Psoas muscle (tissue), 8 donors: Measurements from ENCODE around the gene PYGM. TPM values are rescaled to one million over a fixed set of nuclear protein-coding genes. Genes with fewer than 3 reads are reported as not detected.
A peak's percentile ranks its signal among the peaks of the same experiment; 100 is the strongest.

Experiments
- ATAC-seq, 4 donors: fragments of 200-7000 bp; cut with Tn5 transposase; one replicate each; pipeline ENCODE4 v1.9.1; 2020; ENCODE audit warnings: moderate library complexity in 3 of 4, mild to moderate bottlenecking in 2 of 4
- DNase-seq, 2 donors: peaks; one replicate each; pipeline ENCODE4 v3.0.0-alpha.2; 2020
- H3K27ac ChIP-seq: fragments of 200-600 bp; one replicate; pipeline ENCODE4 v1.8.0; 2022
- H3K27me3 ChIP-seq, 3 donors: fragments of 200-600 bp in 1 of 3; one replicate each; pipeline versions ENCODE4 v1.6.1 to v1.8.0; 2013 to 2022; ENCODE audit warnings: low read length in 2 of 3, mild to moderate bottlenecking in 2 of 3, moderate library complexity in 1 of 3; ENCODE audit not compliant: insufficient read depth in 3 of 3
- H3K36me3 ChIP-seq, 2 donors: fragments of 200-600 bp in 1 of 2; one replicate each; pipeline versions ENCODE4 v1.6.1 to v1.8.0; 2013 to 2022; ENCODE audit warnings: low read depth in 1 of 2, mild to moderate bottlenecking in 1 of 2, moderate library complexity in 1 of 2; ENCODE audit not compliant: insufficient read depth in 1 of 2
- H3K4me1 ChIP-seq: fragments of 200-600 bp; one replicate; pipeline ENCODE4 v1.8.0; 2022
- H3K4me3 ChIP-seq: fragments of 200-600 bp; one replicate; pipeline ENCODE4 v1.8.0; 2022; ENCODE audit warnings: mild to moderate bottlenecking
- H3K9me3 ChIP-seq: fragments of 200-600 bp; one replicate; pipeline ENCODE4 v1.8.0; 2022
- CTCF ChIP-seq: fragments of 200-600 bp; IDR thresholded peaks from one replicate; pipeline ENCODE4 v1.8.0; 2022; ENCODE audit warnings: antibody characterized with exemption
- WGBS, 3 donors: extraction: QIAGEN DNeasy Blood & Tissue Kit; methylation state at CpG; one replicate each; pipeline versions ENCODE4 v1.1.6 to v1.1.7; 2013; 5-methylcytosine and 5-hydroxymethylcytosine counted together
- intact Hi-C, 2 donors: fragments of 100-400 bp; cut with DNase I; formaldehyde crosslinking; loops; one replicate each; pipeline versions ENCODE4 v1.11.0 to v1.14.2; 2022
- polyA plus RNA-seq, 3 donors: library from polyadenylated mRNA; stranded (reverse); fragments of 200-250 nt; gene quantifications; one replicate each; pipeline ENCODE4 v1.2.3, GENCODE V29; 2013
- total RNA-seq, 4 donors: library from RNA; stranded (reverse); fragmentation: NEBNext Ultra II Directional in 2 of 4; extraction: Animal tissue kit (Norgen Biotek cat#: 25700) in 2 of 4; gene quantifications; one replicate each; pipeline versions ENCODE4 v1.2.1 to v1.2.4, GENCODE V29; 2021 to 2023
- donor health status: healthy with polysubstance abuse.
- donor health status: DM: no; HTN: no; CAD: no; lungs with moderate emphysema.
- donor health status: Bipolar disorder and iron deficiency.
- donor health status: healthy.
- donor health status: DM: yes; HTN: yes; CAD: no.
- donor health status: DM: no; HTN: no; CAD: no.
- donor health status: DM: no; HTN: no; CAD: no.
- donor health status: DM: yes; HTN: yes; CAD: no.

Gene PYGM
- total and polyA plus RNA-seq, 7 donors, result 511 to 2,203 (median 1,729) TPM

DNA sequence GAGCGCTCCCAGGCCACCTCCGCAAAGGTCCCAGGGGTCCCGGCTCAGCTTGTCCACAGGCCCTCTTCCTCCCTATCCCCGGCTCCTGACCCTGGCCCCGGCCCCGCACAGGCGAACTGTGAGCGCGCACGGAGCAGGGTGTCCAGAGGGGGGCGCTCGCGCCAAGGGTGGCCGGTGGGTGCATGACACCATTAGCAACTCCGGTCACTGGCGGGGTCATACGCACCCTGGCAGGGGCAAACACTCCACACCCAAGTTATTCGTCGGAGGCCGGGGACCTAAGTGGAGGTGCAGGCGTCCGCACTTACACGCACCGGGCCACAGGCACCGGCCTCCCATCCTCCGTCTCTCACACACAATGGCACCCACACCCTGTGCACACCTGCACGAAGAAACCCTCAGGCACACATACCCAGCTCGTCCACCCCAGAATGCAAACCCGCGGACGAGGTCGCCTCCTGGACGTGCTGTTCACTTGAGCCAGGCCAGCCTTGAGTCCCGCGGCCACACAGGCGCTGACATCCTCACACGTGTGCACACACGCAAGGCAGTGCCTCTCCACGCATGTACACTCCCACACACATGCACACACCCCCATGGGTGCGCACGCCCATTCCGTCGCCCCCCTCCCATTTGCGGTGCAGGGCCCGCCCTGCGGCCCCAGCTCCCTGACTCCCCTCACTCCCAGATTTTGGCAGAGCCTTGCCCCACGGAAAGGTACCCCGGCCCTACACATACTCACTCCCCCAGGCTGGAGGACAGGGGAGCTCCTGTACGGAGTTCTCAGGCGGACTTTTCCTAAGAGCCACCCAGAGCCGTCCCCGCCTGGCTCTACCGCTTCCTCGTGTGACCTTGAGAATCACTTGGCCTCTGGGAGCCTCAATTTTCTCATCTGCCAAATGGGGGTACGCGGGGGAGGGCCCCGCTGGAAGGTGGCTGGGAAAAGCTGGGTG, 15.9 kb downstream of the PYGM start, which contains the start of gene RASGRP2:
TSS of gene RASGRP2 (minus strand) at position 552 of the 953 bp plus-strand sequence. CDS start 1,276 bp downstream, outside the sequence.
- Histone ChIP-seq H3K9me3 (no peaks in the 10 kb centered on the region), H3K4me1 (peaks cover 44% of the 10 kb centered on the region), H3K27ac (peak within 1 kb of the TSS; percentile 82), H3K36me3 (peaks cover 0 to 23% of the 10 kb centered on the region in 2 donors), H3K4me3 (peak within 1 kb of the TSS; percentile 76), H3K27me3 (no peaks in the 10 kb centered on the region)
- WGBS, 3 donors, result 1 to 2% (median 1%) methylated on average over 46 to 57 of the region's 57 CpGs
- intact Hi-C loops, result loop anchor here in 1 of 2 donors (5.0 kb wide), 1 partner anchor 57 kb away; no protein-coding TSS in a partner anchor
- peak; percentile 70 for TF ChIP-seq CTCF
- ATAC-seq, result peak; percentile 70 to 82 (median 76)
- DNase-seq, result peak; percentile 87 to 94

DNA sequence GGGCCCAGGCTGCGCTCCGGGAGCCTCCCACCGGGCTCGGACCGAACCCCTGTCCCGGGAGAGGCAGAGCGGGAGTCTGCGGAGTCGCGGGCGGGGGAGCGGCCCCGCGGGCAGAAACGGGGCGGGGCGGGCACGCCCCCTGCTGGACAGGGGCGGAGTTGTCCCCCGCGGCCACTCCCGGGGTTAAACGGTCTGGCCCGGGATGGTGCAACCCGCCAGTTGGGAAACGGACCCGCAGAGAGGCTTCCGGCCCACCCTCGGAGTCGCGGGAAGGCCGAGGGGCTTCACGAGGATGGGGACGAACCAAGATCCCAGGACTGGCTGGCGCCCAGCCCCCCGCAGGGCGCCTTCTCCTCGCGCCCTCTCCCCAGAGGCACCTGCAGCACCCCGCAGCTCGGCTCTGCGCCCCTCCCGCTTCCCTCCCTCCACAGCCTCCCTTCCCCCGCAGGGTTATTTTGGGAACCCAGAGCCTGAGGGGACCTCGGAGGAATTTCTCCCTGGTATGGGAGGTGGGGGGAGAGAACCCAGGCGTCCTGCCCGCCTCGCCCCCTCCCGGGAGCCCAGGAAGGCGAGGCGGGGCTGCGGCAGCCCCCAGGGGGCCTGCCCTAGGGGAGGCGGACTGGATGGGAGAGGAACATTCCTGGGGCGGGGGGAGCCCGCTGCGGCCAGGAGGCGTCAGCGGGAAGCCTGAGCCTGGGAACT, 16.7 kb downstream of the PYGM start:
- intact Hi-C loops, result loop anchor here in 1 of 2 donors (5.0 kb wide), 1 partner anchor 56 kb away; no protein-coding TSS in a partner anchor
- ATAC-seq (peak; percentile 61 to 79 (median 74)), DNase-seq (peak; percentile 87 to 93)
- peak; percentile 91 for TF ChIP-seq CTCF
- H3K27me3 ChIP-seq, result no peaks in the 10 kb centered on the region
- H3K27ac ChIP-seq, result peak overlapping the region; percentile 82
- H3K4me3 ChIP-seq, result peak overlapping the region; percentile 76
- H3K9me3 ChIP-seq, result no peaks in the 10 kb centered on the region
- 0 to 1% (median 1%) methylated on average over 34 to 58 of the region's 58 CpGs for WGBS, 3 donors
- H3K36me3 ChIP-seq, result peaks cover 0 to 15% of the 10 kb centered on the region in 2 donors
- H3K4me1 ChIP-seq, result peaks cover 44% of the 10 kb centered on the region

DNA sequence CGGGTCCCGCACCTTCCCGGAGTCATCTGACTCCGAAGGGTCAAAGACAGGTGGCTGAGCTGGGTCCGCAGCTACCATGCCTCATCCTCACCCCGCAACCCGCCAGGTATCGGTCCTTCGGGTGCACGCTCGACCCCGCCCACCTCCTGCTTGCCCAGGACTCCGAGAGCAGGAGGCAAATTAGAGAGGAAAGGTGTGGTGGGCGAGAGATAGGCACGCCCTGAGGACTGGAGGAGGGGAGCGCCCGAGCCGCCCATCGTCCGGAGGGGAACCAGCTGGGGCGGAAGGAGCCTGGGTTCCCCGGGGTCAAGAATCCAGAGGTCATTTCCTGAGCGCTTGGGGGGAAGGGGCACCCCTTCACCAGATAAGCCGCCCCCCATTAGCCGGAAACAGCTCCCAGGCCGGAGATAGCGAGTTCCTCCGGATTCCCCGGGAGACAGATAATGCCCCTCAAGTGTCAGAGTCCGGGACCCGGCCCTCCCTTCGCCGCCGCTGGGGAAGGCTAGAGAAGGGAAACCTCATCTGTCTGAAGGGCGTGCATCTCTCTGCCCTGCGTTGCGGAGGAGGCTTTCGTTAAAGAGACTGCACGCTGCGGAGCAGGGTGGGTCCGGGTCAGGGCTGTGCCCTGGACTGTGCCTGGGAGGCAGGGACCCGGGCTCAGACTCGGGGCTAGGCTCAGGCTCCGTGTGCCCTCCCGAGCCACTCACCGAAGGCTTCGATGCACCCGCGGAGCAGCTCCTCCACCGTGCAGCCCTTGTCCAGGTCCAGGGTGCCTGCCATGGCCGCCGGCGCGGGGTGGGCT, 17.5 kb downstream of the PYGM start:
- intact Hi-C loops, result loop anchor here in 1 of 2 donors (5.0 kb wide), 1 partner anchor 55 kb away; no protein-coding TSS in a partner anchor
- peak overlapping the region; percentile 82 for H3K27ac ChIP-seq
- H3K27me3 ChIP-seq, result no peaks in the 10 kb centered on the region

More for the DNA sequence above, 17.5 kb downstream of the PYGM start:
- DNase-seq, result no peak
- Histone ChIP-seq H3K4me1 (peaks cover 40% of the 10 kb centered on the region), H3K9me3 (no peaks in the 10 kb centered on the region), H3K36me3 (peaks cover 0 to 7% of the 10 kb centered on the region in 2 donors), H3K4me3 (peak overlapping the region; percentile 76)
- TF ChIP-seq CTCF, result no peak
- peak in 1 of 4 donors; percentile 2 for ATAC-seq
- 23 to 30% (median 23%) methylated on average over 44 to 54 of the region's 54 CpGs for WGBS, 3 donors
